Transverse colon (tissue), 4 donors: ENCODE results near the gene ARHGAP12. TPM values are rescaled to one million over a fixed set of nuclear protein-coding genes. Genes with fewer than 3 reads are reported as not detected.
A peak's percentile ranks its signal among the peaks of the same experiment; 100 is the strongest.

Experiments
- DNase-seq: peaks from one replicate; pipeline ENCODE4 v3.0.0-alpha.2; 2019
- H3K27ac ChIP-seq, 4 donors: fragments of 200-600 bp; sonication (generic); 2 replicates each; pipeline ENCODE4 v1.5.1; 2016 to 2018; ENCODE audit warnings: inconsistent platforms in 4 of 4
- H3K27me3 ChIP-seq: fragments of 200-600 bp; sonication (generic); 2 replicates; pipeline ENCODE4 v1.5.1; 2017; ENCODE audit warnings: inconsistent platforms
- H3K36me3 ChIP-seq, 4 donors: fragments of 200-600 bp; sonication (generic); 2 replicates each; pipeline ENCODE4 v1.5.1; 2017 to 2019; ENCODE audit warnings: inconsistent platforms in 4 of 4
- H3K4me1 ChIP-seq, 4 donors: fragments of 200-600 bp; sonication (generic); 2 replicates each; pipeline ENCODE4 v1.5.1; 2017 to 2020; ENCODE audit warnings: inconsistent platforms in 4 of 4
- H3K4me3 ChIP-seq, 4 donors: fragments of 200-600 bp; sonication (generic); 1 replicate in 1 of 4; 2 replicates in 3 of 4; pipeline versions ENCODE4 v1.5.1 to v1.6.1; 2017 to 2019; ENCODE audit warnings: inconsistent platforms in 4 of 4
- H3K9me3 ChIP-seq, 2 donors: fragments of 200-600 bp; sonication (generic); 2 replicates each; pipeline ENCODE4 v1.5.1; 2017 to 2019; ENCODE audit warnings: inconsistent platforms in 2 of 2
- CTCF ChIP-seq, 5 experiments: fragments of 200-600 bp in 3 of 5; fragments of 450-650 bp in 2 of 5; sonication (generic) in 3 of 5; IDR thresholded peaks; 1 replicate in 2 of 5; 2 replicates in 3 of 5; pipeline ENCODE4 v1.5.1; 2016 to 2017; ENCODE audit warnings: antibody characterized with exemption in 5 of 5, inconsistent platforms in 3 of 5, mild to moderate bottlenecking in 2 of 5, moderate library complexity in 1 of 5
- EP300 ChIP-seq: sonication (generic); formaldehyde crosslinking; IDR thresholded peaks from one replicate; pipeline ENCODE4 v1.6.1; 2017; ENCODE audit warnings: antibody characterized with exemption, low read depth
- POLR2A ChIP-seq: fragments of 450-650 bp; IDR thresholded peaks from one replicate; pipeline ENCODE4 v1.6.1; 2016; ENCODE audit warnings: antibody characterized with exemption, mild to moderate bottlenecking, moderate library complexity
- POLR2AphosphoS5 ChIP-seq, 3 donors: sonication (generic); formaldehyde crosslinking; IDR thresholded peaks; one replicate each; pipeline ENCODE4 v1.6.1; 2016; ENCODE audit warnings: antibody characterized with exemption in 3 of 3
- WGBS, 2 donors: methylation state at CpG; one replicate each; pipeline ENCODE4 v1.1.5; 2018; ENCODE audit warnings: low coverage in 1 of 2; 5-methylcytosine and 5-hydroxymethylcytosine counted together
- in situ Hi-C, 4 donors: fragments of 200-750 bp; cut with MboI; loops; one replicate each; pipeline versions ENCODE4 v1.15.0 to v1.15.1; 2017; ENCODE audit warnings: low sequenced_read_pairs in 3 of 4, low pct_ligation_motif_present in 1 of 4, low pct_unique_long_range_greater_than_20kb in 1 of 4
- intact Hi-C: fragments of 100-400 bp; cut with DNase I; formaldehyde crosslinking; loops from one replicate; pipeline ENCODE4 v1.15.1; 2023; ENCODE audit warnings: low total_unique reads
- total RNA-seq, 4 donors: library from RNA; depleted of rRNA; stranded (reverse); fragments of >200 nt; gene quantifications; one replicate each; pipeline ENCODE4 v1.1.0, GENCODE V29; 2016

Gene ARHGAP12
- total RNA-seq, 4 donors from 2014 or later = 19.9 to 60.5 (median 46.1) TPM

- Histone ChIP-seq H3K4me1 (peaks cover 16 to 59% (median 39%) of the 10 kb centered on the region in 4 donors), H3K9me3 (no peaks in the 10 kb centered on the region), H3K27me3 (no peaks in the 10 kb centered on the region), H3K36me3 (no peaks in the 10 kb centered on the region), H3K27ac (no peak overlapping the region), H3K4me3 (no peak overlapping the region)
- in situ Hi-C loops = loop anchor here in 2 of 4 donors (10.0 to 25.0 kb wide), 3 partner anchors 77 to 345 kb away; no protein-coding TSS in a partner anchor
- intact Hi-C loops = loop anchor here (10.0 kb wide), 1 partner anchor 77 kb away; no protein-coding TSS in a partner anchor
- DNase-seq = no peak
- WGBS, 2 donors = 92% methylated on average over 2 to 3 of the region's 3 CpGs
- TF ChIP-seq POLR2AphosphoS5 (IDR thresholded peaks at IDR 0.05) (no peak), POLR2A (no peak), CTCF (IDR thresholded peaks at IDR 0.05) (no peak), EP300 (no peak)
These were observed 61.0 kb downstream of the ARHGAP12 start for GRCh38 chr10:31867646-31868045.

- in situ Hi-C loops = loop anchor here in 2 of 4 donors (10.0 to 25.0 kb wide), 3 partner anchors 79 to 346 kb away; no protein-coding TSS in a partner anchor
- Histone ChIP-seq H3K27ac (peak overlapping the region; percentile 47 to 70 (median 69)), H3K9me3 (no peaks in the 10 kb centered on the region), H3K4me1 (peaks cover 16 to 58% (median 37%) of the 10 kb centered on the region in 4 donors), H3K4me3 (no peak overlapping the region), H3K36me3 (no peaks in the 10 kb centered on the region), H3K27me3 (no peaks in the 10 kb centered on the region)
- TF ChIP-seq EP300 (no peak), POLR2AphosphoS5 (IDR thresholded peaks at IDR 0.05) (no peak), CTCF (IDR thresholded peaks at IDR 0.05) (no peak), POLR2A (no peak)
- WGBS, 2 donors = 53 to 58% methylated on average over 4 of the region's 4 CpGs
- intact Hi-C loops = loop anchor here (10.0 kb wide), 1 partner anchor 79 kb away; no protein-coding TSS in a partner anchor
- DNase-seq = peak; percentile 26
These were observed 62.4 kb downstream of the ARHGAP12 start for GRCh38 chr10:31866118-31866670.

GRCh38 chr10:31864834-31865518 lies 63.7 kb downstream of the ARHGAP12 start:
- no peak for TF ChIP-seq POLR2A
- Histone ChIP-seq H3K4me3 (peak overlapping the region in 2 of 4 donors; percentile 3 to 18), H3K9me3 (no peaks in the 10 kb centered on the region), H3K27me3 (no peaks in the 10 kb centered on the region), H3K36me3 (peaks cover 0 to 11% (median 4%) of the 10 kb centered on the region in 4 donors), H3K27ac (peak overlapping the region; percentile 52 to 70 (median 69)), H3K4me1 (peaks cover 16 to 49% (median 30%) of the 10 kb centered on the region in 4 donors)
- WGBS, 2 donors = 19 to 23% methylated on average over 5 of the region's 5 CpGs
- in situ Hi-C loops = loop anchor here in 2 of 4 donors (10.0 to 25.0 kb wide), 3 partner anchors 80 to 347 kb away; no protein-coding TSS in a partner anchor
- intact Hi-C loops = loop anchor here (10.0 kb wide), 1 partner anchor 80 kb away; no protein-coding TSS in a partner anchor
- DNase-seq = no peak

GRCh38 chr10:31855033-31855432 lies 73.6 kb downstream of the ARHGAP12 start:
- in situ Hi-C loops = loop anchor here in 3 of 4 donors (10.0 to 25.0 kb wide), 3 partner anchors 100 to 357 kb away; no protein-coding TSS in a partner anchor
- intact Hi-C loops = no loop called here
- TF ChIP-seq CTCF (IDR thresholded peaks at IDR 0.05) (no peak), POLR2AphosphoS5 (IDR thresholded peaks at IDR 0.05) (no peak), EP300 (no peak), POLR2A (no peak)

More at GRCh38 chr10:31855033-31855432, 73.6 kb downstream of the ARHGAP12 start:
- Histone ChIP-seq H3K27ac (no peak overlapping the region), H3K4me3 (no peak overlapping the region), H3K36me3 (peaks cover 0 to 19% (median under 1%) of the 10 kb centered on the region in 4 donors), H3K4me1 (no peaks in the 10 kb centered on the region), H3K27me3 (no peaks in the 10 kb centered on the region), H3K9me3 (no peaks in the 10 kb centered on the region)
- 92 to 100% methylated on average over 3 to 4 of the region's 4 CpGs for WGBS, 2 donors
- DNase-seq = no peak
